NK-92 (cell line): ENCODE measurements around the gene CACNA1D.

Experiments used
- DNase-seq: peaks from one replicate; lab custom pipeline; 2025; ENCODE audit not compliant: unreplicated experiment; lab: John Stamatoyannopoulos, UW

The CACNA1D gene

DNA sequence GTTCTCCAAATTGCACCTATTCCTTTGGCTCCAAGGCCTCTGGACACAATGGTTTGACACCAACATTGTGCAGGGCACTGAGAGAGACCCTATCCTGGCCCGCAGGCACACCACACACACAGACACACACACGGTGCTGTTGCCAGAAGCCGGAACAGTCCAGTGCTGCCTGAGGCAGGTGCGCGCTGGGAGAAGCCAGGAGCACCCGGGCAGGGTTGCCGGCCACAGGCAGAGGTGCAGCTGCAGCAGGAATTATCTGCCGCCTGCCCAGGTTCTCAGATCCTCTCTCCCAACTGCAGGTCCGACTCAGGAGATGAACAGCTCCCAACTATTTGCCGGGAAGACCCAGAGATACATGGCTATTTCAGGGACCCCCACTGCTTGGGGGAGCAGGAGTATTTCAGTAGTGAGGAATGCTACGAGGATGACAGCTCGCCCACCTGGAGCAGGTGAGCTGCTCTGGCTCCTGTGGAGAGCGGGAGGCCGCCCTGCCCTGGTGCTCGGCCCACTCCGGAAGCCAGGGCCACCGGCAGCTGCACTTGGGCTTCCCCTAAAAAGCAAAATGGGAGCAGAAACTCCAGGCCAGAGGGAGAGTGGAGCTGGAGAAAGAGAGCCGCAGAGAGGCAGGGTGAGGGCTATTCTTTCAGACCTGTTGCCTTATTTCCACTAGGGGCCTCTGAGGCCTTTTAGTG lies 308.9 kb downstream of the CACNA1D start:
- no peak for DNase-seq

DNA sequence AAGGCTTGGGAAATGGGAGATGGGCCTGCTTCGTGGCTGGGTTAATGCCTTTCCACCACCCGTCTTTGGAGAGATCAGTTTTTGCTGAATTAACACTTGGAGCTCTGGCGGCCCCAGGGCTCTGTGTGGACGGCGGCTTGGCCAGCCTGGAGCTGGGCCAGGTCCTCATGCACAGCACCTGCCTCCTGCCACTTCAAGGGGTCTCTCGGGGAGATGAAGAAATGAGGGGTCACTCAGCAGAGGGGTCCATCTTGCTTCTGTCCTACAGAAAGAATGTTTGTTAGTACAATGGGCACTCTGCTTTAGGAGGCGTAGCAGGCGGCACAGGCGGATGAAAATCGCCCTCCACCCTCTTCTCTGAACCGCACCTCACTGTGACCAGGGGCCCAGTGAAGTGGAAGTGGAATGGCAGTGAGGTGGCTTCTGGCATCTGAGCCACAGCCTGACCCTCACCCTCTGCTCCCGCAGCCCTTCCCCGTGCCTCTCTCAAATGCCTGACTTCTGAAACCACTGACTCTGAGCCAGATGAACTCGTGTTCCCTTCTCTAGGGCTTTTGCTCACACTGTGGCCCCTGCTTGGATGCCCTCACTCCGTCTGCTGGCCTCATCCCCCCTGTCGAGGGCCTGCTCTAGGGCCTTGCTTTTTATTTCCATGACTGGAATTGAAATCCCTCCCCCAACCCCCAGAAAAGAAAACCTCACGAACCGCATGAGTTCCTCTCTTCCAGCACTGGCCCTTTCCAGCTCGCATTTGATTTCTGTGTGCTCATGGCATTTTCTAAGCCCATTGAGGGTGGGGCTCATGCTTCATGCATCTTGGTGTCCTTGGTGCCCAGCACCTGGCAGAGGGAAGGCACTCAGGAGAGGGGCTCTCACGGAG lies 309.6 kb downstream of the CACNA1D start:
- DNase-seq, result no peak

DNA sequence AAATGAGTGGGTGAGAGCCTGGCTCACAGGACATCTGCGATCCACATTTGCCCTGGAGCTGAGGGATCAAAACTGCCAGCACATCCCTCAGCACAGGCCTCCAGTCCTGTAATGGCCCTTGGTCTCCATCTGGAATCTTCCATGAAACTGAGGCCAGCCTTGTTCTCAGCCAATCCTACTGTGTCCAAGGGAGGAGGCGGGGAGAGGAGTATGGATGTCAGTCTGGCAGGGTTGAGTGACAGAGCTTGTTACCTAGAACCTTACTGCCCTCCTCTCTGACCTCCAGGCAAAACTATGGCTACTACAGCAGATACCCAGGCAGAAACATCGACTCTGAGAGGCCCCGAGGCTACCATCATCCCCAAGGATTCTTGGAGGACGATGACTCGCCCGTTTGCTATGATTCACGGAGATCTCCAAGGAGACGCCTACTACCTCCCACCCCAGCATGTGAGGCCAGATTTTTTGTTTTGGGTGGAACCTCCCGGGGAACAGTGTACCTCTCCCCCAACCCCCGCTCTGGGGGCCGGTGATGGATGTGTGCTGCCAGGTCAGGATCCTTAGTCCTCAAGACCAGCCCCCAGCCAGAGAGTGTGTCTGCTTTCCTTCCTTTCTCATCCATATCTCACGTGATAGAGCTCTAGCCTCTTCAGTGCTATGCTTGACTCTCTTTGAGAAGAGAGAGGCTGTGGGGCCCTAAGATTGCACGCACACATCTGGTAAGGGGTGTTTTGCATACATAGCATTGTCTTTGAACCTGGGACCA lies 310.5 kb downstream of the CACNA1D start:
- no peak for DNase-seq

DNA sequence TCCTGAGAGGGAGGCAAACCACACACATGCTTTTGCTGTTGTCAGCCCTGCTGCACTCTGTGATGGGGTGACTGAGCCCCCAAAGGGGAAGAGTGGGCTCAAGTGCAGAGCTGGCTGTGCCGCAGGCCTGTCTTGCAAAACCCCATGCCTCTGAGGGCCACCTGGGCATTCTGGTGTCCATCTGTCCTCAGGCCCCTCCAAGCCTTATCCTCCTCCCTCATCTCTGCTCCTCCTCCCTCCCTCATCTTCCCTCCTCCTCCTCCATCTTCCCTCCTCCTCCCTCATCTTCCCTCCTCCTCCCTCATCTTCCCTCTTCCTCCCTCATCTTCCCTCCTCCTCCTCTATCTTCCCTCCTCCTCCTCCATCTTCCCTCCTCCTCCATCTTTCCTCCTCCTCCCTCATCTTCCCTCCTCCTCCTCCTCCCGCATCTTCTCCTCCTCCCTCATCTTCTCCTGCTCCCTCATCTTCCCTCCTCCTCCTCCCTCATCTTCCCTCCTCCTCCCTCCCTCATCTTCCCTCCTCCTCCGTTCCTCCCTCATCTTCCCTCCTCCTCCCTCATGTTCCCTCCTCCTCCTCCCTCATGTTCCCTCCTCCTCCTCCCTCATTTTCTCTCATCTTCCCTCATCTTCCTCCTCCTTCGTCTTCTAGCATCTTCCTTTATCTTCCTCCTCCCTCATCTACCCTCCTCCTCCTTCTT lies 311.2 kb downstream of the CACNA1D start:
- no peak for DNase-seq

DNA sequence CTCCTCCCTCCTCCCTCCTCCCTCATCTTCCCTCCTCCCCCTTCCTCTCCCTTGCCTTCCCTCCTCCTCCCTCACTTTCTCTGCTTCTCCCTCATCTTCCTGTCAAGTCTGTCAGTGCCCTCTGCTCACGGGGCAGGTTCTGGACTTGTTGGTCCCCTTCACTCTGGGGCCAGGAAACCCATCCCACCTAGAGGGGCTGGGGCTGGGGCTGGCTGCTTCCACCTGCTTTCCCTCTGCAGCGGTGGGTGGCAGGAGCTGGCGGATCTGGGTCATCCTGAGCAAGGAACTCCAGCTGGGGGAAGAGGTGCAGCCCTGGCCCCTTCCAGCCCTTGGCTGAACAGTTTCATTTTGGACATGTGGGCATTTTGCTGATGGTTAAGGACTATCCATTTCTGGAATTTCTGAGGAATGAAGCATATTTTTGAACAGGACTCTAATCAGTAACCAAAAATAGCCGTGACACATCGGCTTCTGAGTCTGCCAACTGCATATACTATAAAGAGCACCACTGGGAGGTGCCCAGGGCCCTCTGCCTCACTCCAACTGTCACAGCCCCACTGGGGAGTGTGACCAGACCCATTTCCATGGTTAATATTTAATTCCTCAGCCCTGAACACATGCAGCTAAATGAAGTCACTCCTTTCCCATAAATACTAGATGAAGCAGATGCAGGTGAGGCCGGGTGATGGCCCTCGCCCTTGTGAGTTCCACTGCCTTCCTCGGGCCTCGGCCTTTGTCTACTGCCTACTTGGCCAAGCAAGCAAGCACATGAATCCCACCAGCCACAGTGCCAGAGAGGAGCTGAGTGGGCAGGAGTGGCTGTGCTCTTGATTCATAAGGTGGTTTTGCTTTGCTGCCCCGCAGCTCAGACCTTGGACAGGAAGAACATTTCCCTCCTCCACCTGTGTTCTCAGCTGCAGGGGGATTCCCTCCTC lies 312.0 kb downstream of the CACNA1D start:
- DNase-seq, result no peak

DNA sequence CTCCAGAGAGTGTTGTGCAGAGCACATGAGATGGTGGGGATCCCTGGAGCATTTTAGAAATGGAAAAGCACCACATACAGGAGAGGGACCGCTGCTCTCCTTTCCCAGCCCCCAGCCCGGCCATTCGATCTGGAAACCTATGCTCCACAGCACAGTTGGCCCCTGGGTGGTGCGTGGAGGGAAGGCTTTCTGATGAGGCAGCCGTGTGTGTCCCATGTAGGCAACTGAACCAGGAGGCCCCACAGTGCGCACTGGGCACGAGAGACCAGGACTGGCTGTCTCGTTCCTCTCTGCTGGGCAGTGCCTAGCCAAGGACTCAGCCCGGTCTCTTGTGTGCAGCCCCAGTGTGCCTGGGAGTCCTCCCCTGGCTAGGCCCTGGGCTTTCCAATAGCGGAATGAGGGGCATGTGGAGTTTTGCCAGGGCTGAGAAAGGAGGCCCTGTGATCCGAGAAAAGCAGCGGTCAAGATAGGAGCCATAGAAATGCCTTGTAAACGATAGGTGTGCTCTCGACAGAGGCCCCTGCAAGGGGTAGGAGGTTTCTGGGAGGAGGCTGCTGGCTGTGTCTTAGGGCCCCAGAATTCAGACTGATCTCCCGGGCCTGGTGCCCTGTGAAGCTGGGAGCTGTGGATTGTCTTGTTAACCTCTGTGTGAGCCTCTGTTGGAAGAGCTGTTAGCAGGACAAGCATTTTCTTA lies 312.9 kb downstream of the CACNA1D start:
- DNase-seq, result no peak

DNA sequence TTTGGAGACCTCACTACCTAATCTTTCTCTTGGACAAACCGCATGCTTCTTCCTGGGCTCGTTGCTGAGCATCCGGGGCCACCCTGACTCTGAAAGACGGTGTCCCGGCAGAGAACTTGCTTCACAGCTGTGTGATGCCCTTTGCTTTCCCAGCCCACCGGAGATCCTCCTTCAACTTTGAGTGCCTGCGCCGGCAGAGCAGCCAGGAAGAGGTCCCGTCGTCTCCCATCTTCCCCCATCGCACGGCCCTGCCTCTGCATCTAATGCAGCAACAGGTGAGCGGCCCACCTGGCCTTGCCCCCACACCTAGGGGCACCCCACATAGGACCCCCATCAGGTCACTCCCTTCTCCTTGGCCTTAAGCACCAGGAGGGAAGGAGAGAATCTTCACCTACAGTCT lies 314.1 kb downstream of the CACNA1D start:
- no peak for DNase-seq

DNA sequence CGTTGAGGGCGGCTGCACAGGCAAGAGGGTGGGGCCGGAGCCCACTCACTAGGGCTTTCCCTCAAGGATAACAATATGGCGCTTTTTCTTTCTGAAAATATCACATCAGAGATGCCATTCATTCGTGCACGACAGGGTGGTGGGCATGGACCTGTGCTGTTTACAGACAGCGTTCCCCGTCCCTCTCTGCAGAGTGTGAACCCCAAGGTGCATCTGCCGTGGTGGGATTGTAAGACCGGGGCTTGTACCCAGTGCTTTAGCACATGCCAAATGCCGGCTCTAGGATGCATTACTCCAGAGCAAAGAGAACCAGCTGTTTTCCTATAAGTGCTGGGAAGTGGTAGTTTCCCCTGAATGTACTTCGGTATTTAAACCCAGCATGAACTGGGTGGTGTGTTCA lies 314.9 kb downstream of the CACNA1D start:
- DNase-seq, result no peak

DNA sequence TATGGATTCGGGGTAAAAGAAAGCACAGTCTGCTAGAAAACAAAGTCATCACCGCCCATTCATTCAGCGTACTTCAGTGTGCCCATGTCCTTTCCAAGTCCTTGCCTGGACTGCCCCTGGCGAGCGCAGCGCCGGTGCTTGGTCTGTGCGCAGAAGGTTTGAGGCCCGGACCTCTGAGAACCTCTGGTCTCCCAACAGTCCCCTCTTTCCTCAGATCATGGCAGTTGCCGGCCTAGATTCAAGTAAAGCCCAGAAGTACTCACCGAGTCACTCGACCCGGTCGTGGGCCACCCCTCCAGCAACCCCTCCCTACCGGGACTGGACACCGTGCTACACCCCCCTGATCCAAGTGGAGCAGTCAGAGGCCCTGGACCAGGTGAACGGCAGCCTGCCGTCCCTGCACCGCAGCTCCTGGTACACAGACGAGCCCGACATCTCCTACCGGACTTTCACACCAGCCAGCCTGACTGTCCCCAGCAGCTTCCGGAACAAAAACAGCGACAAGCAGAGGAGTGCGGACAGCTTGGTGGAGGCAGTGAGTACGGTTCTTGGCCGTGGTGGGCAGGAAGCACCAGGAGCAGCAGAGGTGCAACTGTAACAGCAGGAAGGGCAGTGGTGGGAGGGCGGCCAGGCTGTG lies 315.5 kb downstream of the CACNA1D start:
- no peak for DNase-seq

DNA sequence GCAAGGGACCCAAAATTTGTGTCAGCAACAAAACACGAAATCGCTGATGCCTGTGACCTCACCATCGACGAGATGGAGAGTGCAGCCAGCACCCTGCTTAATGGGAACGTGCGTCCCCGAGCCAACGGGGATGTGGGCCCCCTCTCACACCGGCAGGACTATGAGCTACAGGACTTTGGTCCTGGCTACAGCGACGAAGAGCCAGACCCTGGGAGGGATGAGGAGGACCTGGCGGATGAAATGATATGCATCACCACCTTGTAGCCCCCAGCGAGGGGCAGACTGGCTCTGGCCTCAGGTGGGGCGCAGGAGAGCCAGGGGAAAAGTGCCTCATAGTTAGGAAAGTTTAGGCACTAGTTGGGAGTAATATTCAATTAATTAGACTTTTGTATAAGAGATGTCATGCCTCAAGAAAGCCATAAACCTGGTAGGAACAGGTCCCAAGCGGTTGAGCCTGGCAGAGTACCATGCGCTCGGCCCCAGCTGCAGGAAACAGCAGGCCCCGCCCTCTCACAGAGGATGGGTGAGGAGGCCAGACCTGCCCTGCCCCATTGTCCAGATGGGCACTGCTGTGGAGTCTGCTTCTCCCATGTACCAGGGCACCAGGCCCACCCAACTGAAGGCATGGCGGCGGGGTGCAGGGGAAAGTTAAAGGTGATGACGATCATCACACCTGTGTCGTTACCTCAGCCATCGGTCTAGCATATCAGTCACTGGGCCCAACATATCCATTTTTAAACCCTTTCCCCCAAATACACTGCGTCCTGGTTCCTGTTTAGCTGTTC lies 316.9 kb downstream of the CACNA1D start:
- no peak for DNase-seq

DNA sequence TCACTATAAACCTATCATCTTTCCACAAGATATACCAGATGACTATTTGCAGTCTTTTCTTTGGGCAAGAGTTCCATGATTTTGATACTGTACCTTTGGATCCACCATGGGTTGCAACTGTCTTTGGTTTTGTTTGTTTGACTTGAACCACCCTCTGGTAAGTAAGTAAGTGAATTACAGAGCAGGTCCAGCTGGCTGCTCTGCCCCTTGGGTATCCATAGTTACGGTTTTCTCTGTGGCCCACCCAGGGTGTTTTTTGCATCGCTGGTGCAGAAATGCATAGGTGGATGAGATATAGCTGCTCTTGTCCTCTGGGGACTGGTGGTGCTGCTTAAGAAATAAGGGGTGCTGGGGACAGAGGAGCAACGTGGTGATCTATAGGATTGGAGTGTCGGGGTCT lies 318.0 kb downstream of the CACNA1D start:
- DNase-seq, result no peak

DNA sequence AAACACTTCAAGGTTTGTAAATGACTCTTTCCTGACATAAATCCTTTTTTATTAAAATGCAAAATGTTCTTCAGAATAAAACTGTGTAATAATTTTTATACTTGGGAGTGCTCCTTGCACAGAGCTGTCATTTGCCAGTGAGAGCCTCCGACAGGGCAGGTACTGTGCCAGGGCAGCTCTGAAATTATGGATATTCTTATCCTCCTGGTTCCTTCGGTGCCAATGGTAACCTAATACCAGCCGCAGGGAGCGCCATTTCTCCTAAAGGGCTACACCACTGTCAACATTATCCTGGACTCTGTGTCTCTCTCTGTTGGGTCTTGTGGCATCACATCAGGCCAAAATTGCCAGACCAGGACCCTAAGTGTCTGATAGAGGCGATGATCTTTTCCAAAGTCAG lies 318.8 kb downstream of the CACNA1D start:
- no peak for DNase-seq

DNA sequence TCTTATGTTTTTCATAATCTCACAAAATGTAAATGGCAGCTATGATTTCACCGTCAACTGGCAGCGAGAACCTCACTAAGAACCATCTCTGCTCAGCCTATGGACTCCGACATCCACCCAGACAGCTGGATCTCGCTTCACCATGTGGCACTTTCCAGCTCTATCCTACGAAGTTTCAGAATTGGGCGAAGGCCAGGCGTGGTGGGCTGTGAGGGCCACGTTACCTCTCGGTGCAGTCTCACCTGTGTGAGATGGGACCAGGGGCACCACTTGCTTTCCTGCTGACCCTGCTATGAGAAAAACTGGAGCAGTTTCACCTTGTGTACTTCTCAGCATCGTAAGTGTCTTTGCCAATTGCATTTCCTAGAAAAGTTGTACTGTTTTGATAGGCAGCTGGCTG lies 319.5 kb downstream of the CACNA1D start:
- DNase-seq, result no peak

DNA sequence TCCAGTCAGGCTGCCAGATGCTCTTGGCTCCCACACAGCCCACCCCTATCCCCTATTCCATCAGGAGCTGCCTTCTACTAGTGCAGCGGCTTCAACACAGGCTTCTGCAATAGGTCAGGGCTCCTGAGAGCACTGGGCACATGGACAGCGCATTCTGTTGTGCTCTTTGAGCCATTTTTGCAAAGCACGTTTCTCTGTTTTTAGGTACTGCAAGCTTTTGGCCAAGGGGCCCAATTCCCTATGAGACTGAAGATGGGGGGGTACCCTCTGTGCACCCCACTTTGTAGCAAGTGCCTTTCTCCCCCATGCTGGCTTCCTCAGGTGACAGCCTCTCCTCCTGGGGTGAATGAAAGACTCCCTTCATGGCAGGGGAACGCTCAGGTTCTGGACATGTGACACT lies 320.7 kb downstream of the CACNA1D start:
- no peak for DNase-seq

DNA sequence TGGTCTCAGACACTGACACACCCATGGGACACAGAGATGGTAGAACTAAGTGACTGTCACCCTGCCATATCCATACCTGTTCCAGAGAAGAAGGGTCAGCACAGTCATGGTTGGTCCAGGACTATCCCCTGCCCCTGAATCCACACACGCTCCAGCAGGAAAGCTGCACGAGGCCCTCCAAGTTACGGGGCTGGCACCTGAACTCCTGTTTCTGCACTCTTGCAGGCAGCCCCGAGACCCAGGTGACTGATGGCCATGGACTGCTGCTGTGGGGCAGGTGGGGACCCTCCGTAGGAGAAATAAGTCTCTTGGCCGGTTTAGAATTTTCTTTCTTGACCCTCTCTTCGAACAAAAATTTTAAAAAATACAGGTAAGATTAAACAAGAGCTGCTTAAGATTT lies 321.2 kb downstream of the CACNA1D start:
- DNase-seq, result no peak

DNA sequence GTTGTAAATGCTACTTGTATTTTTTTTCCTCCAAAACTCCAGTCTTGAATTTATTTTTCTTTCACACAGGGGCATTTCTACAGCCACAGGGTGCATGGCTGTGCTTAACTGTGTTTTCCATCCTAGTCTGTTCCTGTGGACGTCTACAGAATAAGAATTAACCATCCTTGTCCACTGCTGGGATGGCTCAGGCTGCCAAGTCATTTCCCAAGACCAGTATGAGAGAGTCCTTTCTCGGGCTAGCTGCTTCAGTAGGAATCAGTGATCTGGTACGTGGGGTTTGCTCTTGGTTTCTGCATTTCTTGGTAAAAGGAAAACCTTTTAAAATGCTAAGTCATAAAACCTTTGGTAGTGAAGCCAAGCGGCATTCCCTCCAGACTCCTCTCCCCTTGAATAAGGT lies 322.0 kb downstream of the CACNA1D start:
- no peak for DNase-seq

DNA sequence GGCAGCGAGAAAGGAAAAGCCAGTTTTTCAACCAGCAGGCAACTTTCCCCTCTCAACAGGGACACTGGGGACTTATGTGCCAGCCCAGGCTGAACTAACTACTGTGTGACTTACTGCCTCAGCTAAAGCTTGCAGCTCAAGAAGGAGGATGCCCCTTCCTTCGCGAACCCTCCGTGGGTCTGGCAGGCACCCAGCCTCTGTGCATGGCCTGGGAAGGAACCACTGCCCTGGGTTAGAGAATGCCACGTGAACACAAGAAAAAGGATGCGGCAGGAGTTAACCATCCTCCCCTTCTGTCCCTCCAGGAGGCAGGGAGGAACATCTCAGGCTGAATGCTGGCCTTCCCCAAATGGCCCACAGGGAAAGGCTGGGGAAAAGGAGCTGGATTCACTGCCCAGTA lies 322.8 kb downstream of the CACNA1D start:
- no peak for DNase-seq

DNA sequence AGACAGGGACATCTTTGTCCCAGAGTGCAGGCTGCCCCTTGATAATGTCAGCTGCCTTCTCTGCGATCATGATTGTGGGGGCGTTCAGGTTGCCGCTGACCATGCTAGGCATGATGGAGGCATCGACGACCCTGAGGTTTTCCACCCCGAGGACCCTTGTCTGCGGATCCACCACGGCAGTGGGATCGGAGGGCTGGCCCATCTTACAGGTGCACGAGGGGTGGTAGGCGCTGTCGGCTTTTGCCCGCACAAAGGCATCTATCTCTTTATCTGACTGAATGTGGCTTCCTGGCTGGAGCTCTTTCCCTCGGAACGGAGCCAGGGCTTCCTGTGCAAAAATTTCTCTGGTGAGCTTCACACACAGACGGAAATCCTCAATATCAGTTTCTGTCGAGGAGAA lies 323.4 kb downstream of the CACNA1D start:
- no peak for DNase-seq
